Endothelial cell of umbilical vein (primary cell): Measurements from ENCODE around the gene ATP6V0C. TPM values are rescaled to one million over a fixed set of nuclear protein-coding genes. Genes with fewer than 3 reads are reported as not detected.

Source experiments
- BruUV-seq: library from RNA; stranded (reverse); fragments of 400-500 nt; replicated peaks from 2 replicates; lab custom pipeline; 2021; lab: Mats Ljungman, UMichigan
- CTCF ChIA-PET: fragments of 300-600, 350-600 bp; sonication (Branson Sonifier 250); formaldehyde crosslinking; loops from one replicate; lab custom pipeline; 2021; ENCODE audit warnings: antibody characterized with exemption, inconsistent platforms; lab: Charles Lee
- POLR2A ChIA-PET: fragments of 300-600, 350-600 bp; sonication (Branson Sonifier 250); formaldehyde crosslinking; loops from one replicate; lab custom pipeline; 2021; ENCODE audit warnings: antibody characterized with exemption, inconsistent platforms; lab: Charles Lee
- DNase-seq: peaks from one replicate; pipeline ENCODE4 v3.0.0-alpha.2; 2011; ENCODE audit warnings: low read depth, low spot score
- FAIRE-seq: peaks from 2 replicates; lab custom pipeline; 2011; peaks lifted over from hg19 to GRCh38; lab: Jason Lieb, UNC
- H2AFZ ChIP-seq: 2 replicates; pipeline ENCODE4 v1.6.0; 2012; ENCODE audit warnings: low read depth, low read length, control low read depth, inconsistent platforms
- H3K27ac ChIP-seq: 2 replicates; pipeline ENCODE4 v1.5.1; 2011; ENCODE audit warnings: low read depth, mild to moderate bottlenecking, control low read depth, low read length, moderate library complexity; ENCODE audit not compliant: insufficient read depth
- H3K27me3 ChIP-seq, 2 experiments: 2 replicates each; pipeline versions ENCODE4 v1.6.0 to v1.6.1; 2011; ENCODE audit warnings: low read length in 2 of 2, mixed read lengths in 1 of 2; ENCODE audit not compliant: control insufficient read depth in 2 of 2, insufficient read depth in 2 of 2
- H3K36me3 ChIP-seq, 2 experiments: 2 replicates in 1 of 2; 3 replicates in 1 of 2; pipeline ENCODE4 v1.5.1; 2011; ENCODE audit warnings: low read length in 2 of 2, mild to moderate bottlenecking in 1 of 2, moderate library complexity in 1 of 2; ENCODE audit not compliant: control insufficient read depth in 2 of 2, insufficient read depth in 2 of 2; ENCODE audit errors: extremely low read depth in 1 of 2
- H3K4me1 ChIP-seq: 3 replicates; pipeline ENCODE4 v1.5.1; 2011; ENCODE audit warnings: mild to moderate bottlenecking, low read length; ENCODE audit not compliant: control insufficient read depth, insufficient read depth; ENCODE audit errors: extremely low read depth
- H3K4me2 ChIP-seq: 2 replicates; pipeline ENCODE4 v1.6.1; 2011; ENCODE audit warnings: low read length, control low read depth, mixed read lengths; ENCODE audit not compliant: insufficient read depth
- H3K4me3 ChIP-seq, 3 experiments: fragments of 200-600 bp in 1 of 3; sonication (generic), shearing (Covaris generic) in 1 of 3; replicated peaks in 1 of 3; 2 replicates each; pipeline ENCODE4 v1.5.1; 2011 to 2016; ENCODE audit warnings: control low read depth in 3 of 3, low read length in 3 of 3, mild to moderate bottlenecking in 2 of 3, inconsistent platforms in 1 of 3, low read depth in 1 of 3, moderate library complexity in 1 of 3; ENCODE audit not compliant: insufficient read depth in 1 of 3
- H3K79me2 ChIP-seq: 2 replicates; pipeline ENCODE4 v1.6.0; 2012; ENCODE audit warnings: low read length, inconsistent platforms; ENCODE audit not compliant: control insufficient read depth, insufficient read depth
- H3K9ac ChIP-seq: replicated peaks from 2 replicates; pipeline ENCODE3; 2011; ENCODE audit warnings: low read length, control low read depth; ENCODE audit not compliant: insufficient read depth; ENCODE audit errors: extremely low read depth
- H3K9me1 ChIP-seq: replicated peaks from 3 replicates; pipeline ENCODE4 v1.6.0; 2011; ENCODE audit warnings: mild to moderate bottlenecking, low read length; ENCODE audit not compliant: control insufficient read depth, insufficient read depth; ENCODE audit errors: extremely low read depth
- H3K9me3 ChIP-seq: replicated peaks from 2 replicates; pipeline ENCODE4 v1.5.1; 2012; ENCODE audit warnings: low read length, inconsistent platforms; ENCODE audit not compliant: control insufficient read depth, insufficient read depth
- H4K20me1 ChIP-seq: replicated peaks from 2 replicates; pipeline ENCODE3; 2011; ENCODE audit warnings: mild to moderate bottlenecking, low read length; ENCODE audit not compliant: control insufficient read depth, insufficient read depth; ENCODE audit errors: extremely low read depth
- CTCF ChIP-seq, 2 donors: IDR thresholded peaks; 1 replicate in 1 of 2; 2 replicates in 1 of 2; pipeline ENCODE4 v1.5.1; 2011; ENCODE audit warnings: low read length in 2 of 2, mild to moderate bottlenecking in 2 of 2, moderate library complexity in 2 of 2, control low read depth in 1 of 2, inconsistent platforms in 1 of 2, low read depth in 1 of 2; ENCODE audit not compliant: insufficient read depth in 1 of 2; ENCODE audit errors: extremely low read depth in 1 of 2
- EZH2 ChIP-seq: IDR thresholded peaks from 2 replicates; pipeline ENCODE4 v1.6.1; 2012; ENCODE audit warnings: borderline replicate concordance, low read depth, mild to moderate bottlenecking, moderate library complexity, low read length, inconsistent platforms; ENCODE audit not compliant: severe bottlenecking
- FOS ChIP-seq: IDR thresholded peaks from 2 replicates; pipeline ENCODE4 v1.6.1; 2011; ENCODE audit warnings: mild to moderate bottlenecking, low read length, moderate library complexity, borderline replicate concordance; ENCODE audit not compliant: insufficient read depth
- GATA2 ChIP-seq: IDR thresholded peaks from 2 replicates; pipeline ENCODE4 v1.7.0; 2011; ENCODE audit warnings: low read depth, mild to moderate bottlenecking, moderate library complexity, mixed read lengths, low read length; ENCODE audit not compliant: insufficient read length, insufficient read depth
- JUN ChIP-seq: IDR thresholded peaks from 2 replicates; pipeline ENCODE4 v1.6.1; 2011; ENCODE audit warnings: borderline replicate concordance, low read depth; ENCODE audit not compliant: insufficient read length, insufficient read depth
- MAX ChIP-seq: IDR thresholded peaks from 2 replicates; pipeline ENCODE4 v1.6.1; 2011; ENCODE audit not compliant: insufficient read depth, insufficient read length
- MYC ChIP-seq: IDR thresholded peaks from one replicate; pipeline ENCODE4 v1.6.1; 2011; ENCODE audit warnings: mild to moderate bottlenecking, low read depth, low read length
- POLR2A ChIP-seq: IDR thresholded peaks from 2 replicates; pipeline ENCODE4 v1.6.1; 2012; ENCODE audit warnings: low read depth, mild to moderate bottlenecking, control low read depth, low read length
- POLR2AphosphoS5 ChIP-seq: IDR thresholded peaks from 2 replicates; pipeline ENCODE4 v1.6.1; 2012; ENCODE audit warnings: low read depth, mild to moderate bottlenecking, control low read depth, low read length, moderate library complexity; ENCODE audit not compliant: insufficient read depth
- dilution Hi-C: fragments of 300-500 bp; cut with MboI; formaldehyde crosslinking; loops from one replicate; pipeline ENCODE4 v1.15.0; 2019; ENCODE audit warnings: low sequenced_read_pairs; ENCODE audit not compliant: extremely low pct_ligation_motif_present
- intact Hi-C: fragments of 100-400 bp; cut with micrococcal nuclease; formaldehyde crosslinking; loops from one replicate; pipeline ENCODE4 v1.10.0; 2022
- polyA plus RNA-seq, 4 experiments: library from polyadenylated mRNA; depleted of rRNA in 3 of 4; stranded (reverse) in 3 of 4; unstranded in 1 of 4; fragments of >200 nt; gene quantifications; 2 replicates each; pipeline versions ENCODE4 v1.2.1 to v1.2.3, GENCODE V29; 2011 to 2012; ENCODE audit warnings: missing spikeins in 1 of 4
- total RNA-seq: library from RNA; stranded (reverse); gene quantifications from 2 replicates; pipeline ENCODE4 v1.2.3, GENCODE V29; 2021

Gene ATP6V0C
- total and polyA plus RNA-seq, 2 donors (not counting 3 experiments of a cell fraction or from before 2014, with no cell fraction given) = 146 to 194 TPM

- dilution Hi-C loops = no loop called here
- H3K27me3 ChIP-seq = no peaks in the 10 kb centered on the region
- POLR2A ChIA-PET = no interaction called here
- no peaks in the 10 kb centered on the region for H3K4me1 ChIP-seq
- no peak for TF ChIP-seq MAX
- no peak for TF ChIP-seq MYC
- TF ChIP-seq EZH2 = no peak
- TF ChIP-seq FOS = no peak
- TF ChIP-seq JUN = no peak
- no peak for TF ChIP-seq POLR2AphosphoS5
- TF ChIP-seq POLR2A = no peak
- no peak for TF ChIP-seq GATA2
- no peak for TF ChIP-seq CTCF (IDR thresholded peaks at IDR 0.05; ENCODE audit: extremely low read depth in 1 of 2, insufficient read depth in 1 of 2, low read depth in 1 of 2, low read length in 2 of 2)
- no peaks in the 10 kb centered on the region for H3K36me3 ChIP-seq
- FAIRE-seq (no peak), DNase-seq (no peak)
- no peak overlapping the region for H3K4me3 ChIP-seq
- no peak overlapping the region for H2AFZ ChIP-seq
- BruUV-seq = no TSS peak
- H3K9me3 ChIP-seq = no peaks in the 10 kb centered on the region
- H3K27ac ChIP-seq = no peak overlapping the region
- H3K9ac ChIP-seq = no peak overlapping the region
- intact Hi-C loops = loop anchor here (1.0 kb wide), 1 partner anchor 25 kb away; no protein-coding TSS in a partner anchor
- H3K4me2 ChIP-seq = no peak overlapping the region
- no peaks in the 10 kb centered on the region for H3K9me1 ChIP-seq
- no peaks in the 10 kb centered on the region for H4K20me1 ChIP-seq
- peaks cover 6% of the 10 kb centered on the region for H3K79me2 ChIP-seq
- CTCF ChIA-PET = interaction anchor here (1.2 to 3.0 kb wide), 2 partner anchors 12 to 14 kb away, joined by 7 to 14 read pairs; partner anchors contain the start of gene TBC1D24
Observed at GRCh38 chr16:2486645-2487516, 26.9 kb upstream of the ATP6V0C start.
